ENCODE data around the gene AXIN1.
"Not testable (repeated sequence)": the region's sequence is repeated elsewhere in the genome, so short reads cannot be mapped to it uniquely, and the experiment has no call there.

The AXIN1 gene

DNA sequence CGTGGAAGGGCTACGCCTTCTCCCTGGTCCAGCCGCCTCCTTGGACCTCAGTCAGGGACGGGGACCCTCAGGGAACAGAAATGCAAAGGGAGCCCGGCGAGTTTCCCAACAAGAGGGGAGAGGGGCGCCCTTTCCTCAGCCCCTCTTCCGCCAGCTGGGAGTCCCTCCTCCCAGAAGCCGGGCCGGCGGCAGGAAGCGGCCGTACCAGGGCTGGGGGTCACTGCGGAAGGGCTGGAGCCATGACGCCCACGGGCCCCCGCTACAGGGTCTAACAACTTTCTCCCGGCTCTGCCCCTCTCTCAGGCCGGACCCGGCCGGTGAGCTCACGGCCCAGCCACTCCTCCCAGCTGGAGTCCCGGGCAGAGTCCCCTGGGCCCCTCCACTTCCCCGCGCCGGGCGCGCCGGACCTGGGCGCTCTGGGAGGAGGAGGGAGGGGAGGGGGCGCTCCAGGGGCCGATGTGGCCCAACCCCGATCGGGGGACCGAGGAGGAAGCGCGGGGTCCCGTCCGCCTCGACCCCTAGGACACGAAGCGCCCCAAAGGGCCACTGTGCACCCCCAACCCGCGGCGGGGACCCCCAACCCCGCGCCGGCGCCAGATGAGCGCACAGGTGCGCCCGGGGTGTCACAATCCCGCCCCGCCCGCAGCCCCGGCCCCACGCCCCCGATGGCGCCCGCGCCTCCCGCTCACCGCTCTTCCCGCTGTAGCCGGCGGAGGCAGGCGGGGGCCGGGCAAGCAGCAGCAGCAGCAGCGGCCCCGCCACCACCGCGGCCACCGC is 28.7 kb upstream of the AXIN1 start:
- peak in 1 of 2 donors; percentile 19 for DNase-seq

DNA sequence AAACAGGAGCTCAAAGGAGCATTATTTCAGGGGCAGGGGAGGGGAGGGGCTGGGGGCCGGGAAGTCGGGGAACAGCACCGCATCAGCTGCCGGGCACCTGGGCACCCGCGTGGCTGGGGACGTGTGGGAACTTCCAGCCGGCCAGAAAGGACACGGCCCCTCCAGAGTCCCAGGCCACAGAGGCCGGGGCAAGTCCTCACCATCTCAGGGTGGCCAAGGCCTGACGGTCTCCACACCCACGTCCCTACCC is 28.2 kb upstream of the AXIN1 start:
- DNase-seq: no peak

DNA sequence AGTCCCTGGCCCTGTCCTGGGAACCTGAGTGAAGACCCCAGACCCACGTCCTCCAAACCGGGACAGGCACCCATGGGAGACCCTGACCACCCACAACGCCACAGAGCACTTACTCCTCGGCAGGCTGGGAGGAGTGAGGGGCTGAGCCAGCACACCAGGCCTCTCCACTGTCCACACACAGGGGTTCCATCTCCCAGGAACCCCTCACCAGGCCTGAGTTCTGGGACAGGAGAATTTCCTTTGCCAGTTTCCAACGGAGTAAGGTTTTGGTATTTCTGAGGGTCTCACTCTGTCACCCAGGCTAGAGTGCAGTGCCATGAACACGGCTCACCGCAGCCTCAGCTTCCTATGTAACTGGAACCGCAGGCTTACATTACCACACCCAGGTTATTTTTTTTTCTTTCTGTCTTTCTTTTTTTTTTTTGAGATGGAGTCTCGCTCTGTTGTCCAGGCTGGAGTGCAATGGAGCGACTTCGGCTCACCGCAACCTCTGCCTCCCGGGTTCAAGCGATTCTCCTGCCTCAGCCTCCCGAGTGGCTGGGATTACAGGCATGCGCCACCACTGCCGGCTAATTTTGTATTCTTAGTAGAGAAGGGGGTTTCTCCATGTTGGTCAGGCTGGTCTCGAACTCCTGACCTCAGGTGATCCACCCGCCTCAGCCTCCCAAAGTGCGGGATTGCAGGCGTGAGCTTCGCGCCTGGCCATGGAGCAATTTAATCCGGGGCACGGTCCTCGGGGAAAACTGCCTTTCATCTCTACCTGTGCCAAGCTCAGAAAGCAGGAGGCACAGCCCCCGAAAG is 27.6 kb upstream of the AXIN1 start:
- DNase-seq: no peak

DNA sequence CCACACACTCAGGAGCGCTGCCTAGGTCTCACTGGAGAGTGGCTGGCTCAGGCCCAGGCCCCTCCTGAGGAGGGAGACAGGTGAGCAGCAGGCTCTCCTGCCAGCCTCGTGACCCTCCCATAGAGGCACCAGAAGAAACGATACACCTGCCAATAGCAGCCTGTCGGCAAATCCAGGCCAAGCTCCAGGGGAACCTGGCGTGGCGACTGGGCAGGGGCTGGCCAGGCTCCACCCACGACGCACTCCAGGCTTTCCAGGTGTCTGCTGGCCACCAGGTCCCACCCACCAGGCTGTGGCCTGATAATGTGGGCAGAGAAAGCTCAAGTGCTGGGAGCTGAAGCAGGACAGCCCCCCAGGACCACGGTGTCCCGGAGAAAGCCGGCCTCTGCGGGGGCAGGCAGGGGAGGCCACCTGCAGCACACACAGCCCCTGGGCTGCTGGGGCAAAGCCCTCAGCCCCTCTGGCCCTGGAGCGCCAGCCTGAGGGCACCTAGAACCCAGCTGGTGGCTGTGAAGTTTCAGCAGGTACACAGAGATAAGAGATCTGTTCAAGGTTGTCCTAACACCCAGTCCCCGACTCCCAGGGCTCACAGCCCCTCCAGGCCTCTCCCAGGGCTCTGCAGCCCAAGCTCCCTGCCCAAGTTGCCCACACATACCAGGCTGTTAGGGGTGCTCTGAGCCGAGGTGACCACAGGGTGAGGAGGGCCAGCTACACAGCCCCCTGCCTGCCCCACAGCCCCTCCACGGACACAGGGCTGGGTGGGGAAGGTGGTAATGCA is 26.8 kb upstream of the AXIN1 start:
- DNase-seq: no peak

DNA sequence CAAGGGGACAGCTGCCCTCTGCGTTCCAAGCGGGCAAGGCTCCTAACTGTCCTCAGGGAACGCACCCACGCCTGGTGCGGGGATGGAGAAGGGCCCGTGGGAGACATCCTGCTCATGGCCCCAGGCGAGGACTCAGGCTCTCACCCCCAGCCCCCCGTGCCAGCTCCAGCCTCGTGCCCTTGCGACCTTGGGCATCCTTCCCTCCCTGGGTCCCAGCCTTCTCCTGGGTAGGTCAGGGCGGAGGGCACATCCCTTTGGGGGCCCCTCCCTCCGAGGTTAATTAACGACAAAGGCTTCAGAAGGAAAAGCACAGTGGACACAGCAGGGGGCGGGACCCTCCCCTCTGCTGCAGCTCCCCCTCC is 26.3 kb upstream of the AXIN1 start:
- DNase-seq: no peak

DNA sequence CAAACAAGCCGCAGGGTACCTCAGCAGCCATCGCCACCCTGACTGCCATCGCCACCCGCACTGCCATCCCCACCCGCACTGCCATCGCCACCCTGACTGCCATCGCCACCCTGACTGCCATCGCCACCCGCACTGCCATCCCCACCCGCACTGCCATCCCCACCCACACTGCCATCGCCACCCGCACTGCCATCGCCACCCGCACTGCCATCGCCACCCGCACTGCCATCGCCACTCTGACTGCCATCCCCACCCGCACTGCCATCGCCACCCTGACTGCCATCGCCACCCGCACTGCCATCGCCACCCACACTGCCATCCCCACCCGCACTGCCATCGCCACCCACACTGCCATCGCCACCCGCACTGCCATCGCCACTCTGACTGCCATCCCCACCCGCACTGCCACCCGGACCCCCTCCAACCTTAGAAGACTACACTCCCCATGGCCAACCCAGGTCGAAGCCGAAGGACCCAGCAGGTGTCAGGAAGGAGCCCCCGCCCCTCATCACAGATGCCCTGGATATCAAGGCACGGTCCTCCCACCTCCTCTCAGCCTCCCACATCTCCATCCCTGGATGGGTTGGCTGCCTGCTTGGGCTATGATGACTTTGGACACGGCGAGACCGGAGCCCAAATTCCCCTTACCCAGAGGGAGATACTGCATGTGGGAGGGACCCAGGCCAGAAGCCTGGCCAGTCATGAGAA is 25.7 kb upstream of the AXIN1 start:
- DNase-seq: not testable (repeated sequence)

DNA sequence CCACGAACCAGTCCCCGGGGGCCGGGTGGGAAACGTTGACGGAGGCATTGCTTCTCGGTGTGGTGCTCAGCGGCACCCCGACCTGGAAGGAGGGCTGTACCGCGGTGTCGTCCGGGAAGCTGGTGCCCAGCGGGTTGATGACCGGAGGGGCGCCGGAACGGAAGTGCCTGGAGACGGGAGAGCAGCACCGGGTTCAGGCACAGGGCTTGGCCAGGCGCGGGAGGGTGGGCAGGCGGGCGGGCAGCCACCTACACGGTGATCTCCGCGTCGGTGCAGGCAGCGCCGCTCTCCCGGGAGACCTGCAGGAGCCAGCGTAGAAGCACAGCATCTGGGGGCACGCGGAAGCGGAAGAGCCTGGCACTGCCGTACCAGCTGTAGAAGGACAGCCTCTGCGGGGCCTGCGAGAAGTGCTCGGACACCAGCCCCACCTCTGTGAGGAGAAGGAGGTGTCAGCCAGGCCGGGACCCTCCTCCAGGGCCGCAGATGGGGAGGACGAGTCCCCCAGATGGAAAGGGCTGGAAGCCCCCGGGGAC is 25.0 kb upstream of the AXIN1 start:
- DNase-seq: no peak

DNA sequence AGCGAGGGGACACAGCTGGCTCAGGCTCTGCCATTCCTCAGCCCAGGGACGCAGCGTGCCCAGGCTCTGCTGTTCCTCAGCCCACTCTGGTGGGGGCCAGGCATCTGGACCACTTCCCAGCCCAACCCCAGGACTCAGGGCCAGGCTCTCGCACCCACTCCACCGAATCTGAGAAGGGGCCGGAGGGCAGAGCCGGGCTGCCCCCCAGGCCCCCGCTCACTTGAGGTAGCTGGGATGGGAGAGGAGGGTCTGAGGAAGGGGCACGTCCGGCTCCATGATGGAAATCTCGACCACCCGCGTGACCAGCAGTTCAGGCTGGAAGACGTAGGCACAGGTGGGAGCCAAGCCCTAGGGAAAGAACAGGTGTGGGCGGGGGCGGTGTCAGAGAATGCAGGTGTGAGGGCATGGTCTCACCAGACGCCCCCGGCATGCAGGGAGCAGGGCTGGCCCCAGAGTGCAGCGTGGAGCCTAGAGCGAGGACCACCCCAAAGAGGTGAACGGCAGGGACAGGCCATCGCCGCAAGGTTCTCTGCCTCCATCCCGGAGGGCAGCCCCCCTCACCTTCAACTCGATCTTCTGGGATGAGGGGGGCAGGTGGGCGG is 24.4 kb upstream of the AXIN1 start:
- no peak for DNase-seq

DNA sequence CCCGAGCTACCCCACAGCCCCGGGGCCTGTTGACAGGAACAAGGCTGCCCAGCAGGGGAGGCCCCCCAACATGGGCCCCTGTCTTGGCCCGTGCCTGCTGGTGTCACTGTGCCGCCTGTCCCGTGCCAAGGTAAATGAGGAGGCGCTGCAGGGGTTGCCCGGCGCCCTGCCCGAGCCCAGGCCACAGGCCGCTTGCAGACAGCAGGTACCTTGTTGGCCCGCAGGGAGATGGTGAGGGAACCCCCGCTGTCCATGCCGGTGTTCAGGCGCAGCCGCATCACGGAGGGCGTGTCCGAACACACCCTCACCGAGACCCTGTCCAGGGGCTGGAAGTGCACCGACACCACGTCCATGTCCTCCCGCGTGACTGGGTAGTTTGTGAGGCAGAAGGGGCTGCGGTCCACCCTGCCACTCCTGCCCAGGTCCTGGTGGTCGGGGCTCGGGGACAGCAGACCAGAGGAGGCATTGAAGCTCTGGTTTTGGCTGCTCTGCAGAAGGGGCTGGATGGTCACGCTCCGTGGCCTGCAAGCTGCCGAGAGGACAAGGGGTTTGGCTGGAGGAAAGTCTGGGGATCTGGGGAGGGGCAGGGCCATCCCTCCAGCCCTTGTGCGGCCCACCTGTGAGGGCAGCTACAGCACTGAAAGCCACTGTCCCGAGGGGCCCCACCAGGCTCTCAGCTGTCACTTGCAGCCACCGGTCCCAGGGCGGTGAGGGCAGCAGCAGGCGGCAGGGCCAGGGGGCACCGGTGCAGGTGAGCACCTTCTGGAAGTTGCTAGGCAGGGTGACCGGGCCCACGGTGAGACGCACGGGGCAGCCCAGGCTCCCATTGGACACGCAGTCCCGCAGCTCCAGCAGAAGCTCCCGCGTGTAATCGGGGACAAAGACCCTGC is 23.6 kb upstream of the AXIN1 start:
- no peak for DNase-seq

DNA sequence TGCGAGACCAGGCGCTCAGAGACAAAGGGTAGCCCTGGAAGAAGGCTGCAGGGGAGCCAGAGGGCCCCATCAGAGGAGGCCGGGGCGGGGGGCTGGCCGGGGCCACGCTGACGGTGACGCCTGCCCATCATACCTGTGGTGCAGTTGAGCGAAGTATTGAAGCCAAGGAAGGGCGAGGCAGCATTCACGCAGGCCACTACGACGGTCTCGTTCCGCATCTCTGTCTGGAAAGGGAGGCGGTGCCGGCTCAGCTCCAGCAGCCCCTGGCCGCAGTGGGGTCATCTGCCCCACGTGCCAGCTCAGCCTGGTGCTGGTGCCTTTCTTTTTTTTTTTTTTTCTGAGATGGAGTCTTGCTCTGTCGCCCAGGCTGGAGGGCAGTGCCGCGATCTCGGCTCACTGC is 22.7 kb upstream of the AXIN1 start:
- no peak for DNase-seq

DNA sequence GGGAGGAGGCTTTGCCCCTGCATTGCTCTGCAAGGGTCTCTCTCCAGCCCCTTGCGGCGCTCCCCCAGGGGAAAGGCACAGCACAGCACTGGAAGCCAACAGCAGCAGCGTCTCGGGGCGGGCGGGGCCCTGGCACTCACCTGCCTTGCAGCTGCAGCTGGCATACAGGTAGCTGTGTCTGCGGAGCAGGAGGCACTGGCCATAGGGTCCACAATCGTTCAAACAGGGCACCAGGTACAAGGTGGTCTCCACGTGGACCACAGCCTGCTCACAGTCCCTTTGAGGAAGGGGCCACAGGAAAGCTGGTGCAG is 22.0 kb upstream of the AXIN1 start:
- no peak for DNase-seq

DNA sequence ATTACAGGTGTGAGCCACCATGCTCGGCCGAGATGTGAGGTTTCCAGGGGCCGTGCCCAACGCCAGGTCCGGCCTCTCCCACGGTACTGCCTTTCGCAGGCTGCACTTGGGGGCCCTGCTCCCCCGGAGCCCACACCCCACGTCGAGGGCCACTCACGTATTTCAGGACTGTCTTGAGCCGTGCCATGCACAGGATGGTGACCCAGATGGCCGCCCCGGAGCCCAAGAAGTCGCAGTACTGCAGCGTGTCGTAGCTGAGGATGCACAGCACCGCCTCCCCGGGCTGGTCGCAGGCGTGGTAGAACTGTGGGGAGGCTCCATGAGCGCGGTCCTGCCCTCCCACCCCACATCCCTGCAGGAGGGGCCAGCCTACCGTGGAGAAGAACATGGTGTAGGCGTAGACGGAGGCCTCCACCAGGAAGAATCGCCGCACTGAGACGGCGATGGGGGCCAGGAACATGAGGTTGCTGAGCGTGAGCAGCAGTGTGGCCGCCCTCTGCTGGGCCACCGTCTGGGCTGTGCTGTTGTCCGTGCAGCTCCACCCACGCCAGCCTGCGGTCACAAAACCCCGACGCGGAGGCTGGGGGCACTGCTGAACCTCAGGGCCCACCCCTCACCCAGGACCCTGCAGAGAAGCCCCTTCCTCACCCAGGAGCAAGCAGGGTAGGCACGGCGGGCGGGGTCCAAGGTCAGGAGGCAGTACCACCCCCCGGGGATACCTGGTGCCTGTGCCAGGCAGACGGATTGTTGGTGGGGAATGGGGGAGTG is 21.5 kb upstream of the AXIN1 start:
- no peak for DNase-seq

DNA sequence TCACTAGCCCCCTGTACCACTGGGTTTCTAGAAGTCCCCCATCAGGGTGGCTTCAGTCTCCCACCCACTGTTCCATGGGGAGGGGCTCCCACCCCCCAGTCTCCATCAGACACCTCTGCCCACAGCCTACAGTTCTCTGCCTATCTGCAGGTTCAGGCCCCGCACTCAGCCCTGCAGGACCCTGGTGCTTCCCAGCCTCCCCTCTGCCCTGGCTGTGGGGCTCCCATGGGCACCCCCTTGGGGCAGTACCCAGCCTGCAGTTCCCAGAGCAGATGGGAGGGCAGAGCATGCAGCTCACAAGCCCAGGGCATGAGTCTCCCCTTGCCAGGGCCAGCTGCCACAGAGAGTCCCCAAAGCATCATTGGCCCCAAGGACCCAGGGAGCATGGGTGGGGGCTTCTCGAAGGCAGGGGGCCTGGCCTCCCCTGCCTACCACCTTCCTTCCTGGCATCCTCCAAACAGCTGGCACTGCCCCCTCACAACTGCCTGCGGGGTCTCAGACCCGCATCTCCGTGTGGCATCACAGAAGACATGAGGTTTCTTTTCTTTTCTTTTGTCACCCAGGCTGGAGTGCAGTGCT is 20.6 kb upstream of the AXIN1 start:
- no peak for DNase-seq

DNA sequence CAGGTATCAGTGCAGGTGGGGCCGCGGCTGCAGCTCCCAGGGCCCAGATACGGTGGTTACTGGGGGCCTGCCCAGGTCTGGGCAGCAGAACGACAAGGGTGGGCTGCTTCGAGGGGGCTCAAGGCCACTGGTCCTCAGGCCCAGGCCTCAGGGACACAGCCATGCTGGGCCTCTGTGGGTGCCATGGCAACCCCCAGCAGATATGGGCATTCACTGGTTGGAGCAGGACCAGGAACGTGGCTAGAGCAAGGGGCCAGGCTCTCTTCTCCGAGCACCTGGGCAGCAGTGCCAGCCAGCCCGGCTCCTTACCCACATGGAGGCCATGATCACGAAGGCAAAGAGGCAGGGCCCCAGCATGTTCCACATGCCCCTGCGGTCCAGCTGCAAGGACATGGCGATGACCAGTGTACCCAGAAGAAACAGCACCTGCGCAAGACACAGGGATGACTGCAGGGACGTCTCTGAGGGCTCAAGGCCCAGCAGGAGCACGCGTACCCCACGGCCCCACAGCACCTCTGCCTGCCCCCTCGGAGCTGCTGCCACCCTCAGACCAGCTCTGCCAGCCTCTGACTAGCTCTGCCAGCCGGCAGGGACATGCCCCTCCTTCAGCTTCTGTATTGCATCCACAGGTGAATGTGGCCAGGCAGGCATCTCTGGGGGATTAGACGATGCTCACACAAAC is 19.9 kb upstream of the AXIN1 start:
- no peak for DNase-seq

DNA sequence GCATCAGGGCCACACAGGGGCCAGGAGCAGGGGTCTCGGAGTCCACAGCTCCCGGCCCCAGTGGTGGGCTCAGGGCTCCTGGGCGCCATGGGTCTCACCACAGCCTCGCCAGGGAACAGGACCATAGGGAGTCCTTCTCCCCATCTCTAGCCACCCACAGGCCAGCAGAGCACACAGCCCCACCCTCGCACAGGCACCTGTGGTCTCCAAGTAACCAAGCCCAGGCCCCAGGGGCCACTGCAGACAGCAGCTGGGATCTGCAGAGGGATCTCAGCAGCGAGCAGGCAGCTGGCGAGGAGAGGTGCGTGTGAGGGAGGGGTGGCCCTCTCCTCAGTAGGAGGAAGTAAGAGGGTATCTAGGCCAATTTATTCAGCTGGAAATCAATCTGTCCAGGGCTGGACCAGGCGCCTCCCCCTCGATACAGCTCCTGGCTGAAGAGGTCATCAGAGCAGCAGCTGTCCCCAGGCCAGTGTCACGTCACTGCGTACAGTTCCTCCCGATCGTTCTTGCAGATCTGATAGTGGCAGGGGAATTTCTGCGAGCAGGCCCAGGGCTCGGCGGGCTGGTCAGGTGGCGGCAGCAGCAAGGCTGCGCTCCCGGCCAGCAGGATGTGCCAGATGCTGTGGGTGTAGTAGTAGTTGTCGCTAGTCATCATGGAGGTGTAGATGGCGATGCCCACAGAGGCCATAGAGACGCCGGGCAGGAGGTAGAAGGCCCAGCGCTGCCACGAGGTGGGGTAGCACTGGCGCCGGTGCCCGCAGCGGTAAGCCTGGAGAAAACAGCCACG is 19.2 kb upstream of the AXIN1 start:
- DNase-seq: no peak

DNA sequence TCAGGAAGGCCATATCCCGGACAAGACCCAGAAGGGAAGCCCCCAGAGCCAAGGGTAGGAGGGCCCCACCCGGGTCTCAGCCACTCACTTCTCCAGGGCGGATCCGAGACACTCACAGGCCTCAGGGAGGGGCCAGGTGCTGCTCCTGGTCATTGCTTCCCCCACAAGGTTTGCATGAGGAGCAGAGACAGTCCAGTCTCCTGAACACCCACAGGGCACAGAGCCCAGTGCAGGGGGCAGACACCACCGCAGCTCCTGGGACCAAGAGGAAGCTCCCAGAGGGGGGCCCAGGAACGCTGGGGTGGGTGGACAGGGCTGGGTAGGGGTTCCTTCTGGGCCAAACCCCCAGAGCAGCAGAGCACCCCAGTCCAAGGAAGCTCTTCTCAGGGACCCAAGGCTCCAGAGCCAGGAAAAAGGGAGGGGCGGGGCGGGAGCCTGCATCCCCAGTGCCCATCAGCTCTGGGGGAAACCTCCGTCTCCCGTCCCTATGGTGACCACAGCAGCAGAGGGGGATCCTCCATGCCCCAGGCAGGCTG is 18.5 kb upstream of the AXIN1 start:
- DNase-seq: no peak

DNA sequence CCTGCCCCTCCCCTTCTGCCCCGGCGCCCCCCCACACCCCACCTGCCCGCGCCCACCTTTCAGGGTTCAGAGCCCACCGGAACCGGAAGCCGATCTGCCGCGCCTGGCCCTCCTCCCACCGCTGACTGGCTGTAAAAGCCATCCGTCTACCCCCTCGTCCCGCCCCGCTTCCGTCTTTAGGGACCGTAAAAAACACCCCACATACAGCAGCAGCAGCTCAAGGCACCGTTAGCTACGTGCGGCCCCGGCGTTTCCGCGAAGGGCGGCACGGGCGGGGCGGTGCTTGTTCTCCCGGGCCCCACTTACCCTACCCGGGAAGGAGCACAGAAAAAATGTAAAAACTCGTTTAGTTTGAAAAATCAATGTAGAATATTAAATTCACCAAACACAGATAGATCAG is 17.9 kb upstream of the AXIN1 start, which contains the start of gene MRPL28:
TSS of gene MRPL28 (minus strand) at position 96 of the 400 bp plus-strand sequence. CDS start 320 bp downstream, outside the sequence.
- peak; percentile 89 to 99 for DNase-seq

DNA sequence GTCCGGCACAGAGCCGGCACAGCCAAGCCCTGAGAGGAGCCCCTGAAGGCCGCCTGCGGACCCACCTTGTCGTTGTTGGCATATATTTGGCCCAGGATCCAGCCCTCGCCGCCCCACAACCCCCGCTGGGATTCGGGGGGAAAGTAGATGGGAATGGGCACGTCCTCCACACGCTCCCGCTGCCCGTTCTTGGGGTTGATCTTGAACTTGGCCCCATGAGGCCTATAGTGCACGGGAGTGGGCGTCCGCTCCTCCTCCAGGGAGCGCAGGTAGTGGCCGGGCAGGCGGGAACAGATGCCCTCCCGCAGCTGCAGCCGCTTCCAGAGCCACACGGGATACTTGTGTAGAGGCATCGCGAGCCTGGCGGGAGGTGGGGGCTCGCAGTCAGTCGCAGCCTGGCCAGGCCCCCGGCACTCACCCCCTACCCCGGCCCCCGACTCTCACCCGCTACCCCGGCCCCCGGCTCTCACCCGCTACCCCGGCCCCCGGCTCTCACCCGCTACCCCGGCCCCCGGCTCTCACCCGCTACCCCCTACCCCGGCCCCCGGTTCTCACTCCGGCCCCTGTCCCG is 17.4 kb upstream of the AXIN1 start:
- no peak for DNase-seq
